Stomach (tissue), 4 donors: Measurements from ENCODE around the gene OSBPL6.

Experiments used
- CTCF ChIP-seq, 7 experiments: fragments of 450-650 bp in 4 of 7; fragments of 200-600 bp in 3 of 7; sonication (generic) in 3 of 7; IDR thresholded peaks; one replicate each; pipeline ENCODE4 v1.5.1; 2016 to 2019; ENCODE audit warnings: antibody characterized with exemption in 7 of 7, control low read depth in 2 of 7, mild to moderate bottlenecking in 1 of 7
- EP300 ChIP-seq: sonication (generic); formaldehyde crosslinking; IDR thresholded peaks from one replicate; pipeline ENCODE4 v1.6.1; 2017; ENCODE audit warnings: antibody characterized with exemption

- no peak for TF ChIP-seq CTCF (IDR thresholded peaks at IDR 0.05)
- no peak for TF ChIP-seq EP300
These were observed 201.0 kb downstream of the OSBPL6 start for GRCh38 chr2:178395295-178395694.
